IPS DF 6.9 (cell line): ENCODE results near the gene NDUFA8.

Source experiments
- DNase-seq: peaks from one replicate; pipeline ENCODE4 v3.0.0-alpha.2; 2013; ENCODE audit warnings: low read depth, low spot score
- H3K27ac ChIP-seq: one replicate; pipeline ENCODE4 v1.5.1; 2013; ENCODE audit warnings: low read length, control low read depth
- H3K27me3 ChIP-seq: 2 replicates; pipeline ENCODE4 v1.6.1; 2013; ENCODE audit warnings: mild to moderate bottlenecking, low read length; ENCODE audit not compliant: control insufficient read depth, insufficient read depth
- H3K36me3 ChIP-seq: 2 replicates; pipeline ENCODE4 v1.6.1; 2013; ENCODE audit warnings: low read length; ENCODE audit not compliant: control insufficient read depth, insufficient read depth
- H3K4me1 ChIP-seq: 2 replicates; pipeline ENCODE4 v1.6.1; 2013; ENCODE audit warnings: low read length; ENCODE audit not compliant: control insufficient read depth, insufficient read depth
- H3K4me3 ChIP-seq: 2 replicates; pipeline ENCODE4 v1.5.1; 2013; ENCODE audit warnings: mild to moderate bottlenecking, low read length
- H3K9me3 ChIP-seq: 2 replicates; pipeline ENCODE4 v1.6.1; 2013; ENCODE audit warnings: low read length, inconsistent platforms; ENCODE audit not compliant: control insufficient read depth, insufficient read depth
- WGBS: extraction: QIAGEN DNeasy Blood & Tissue Kit; methylation state at CpG from one replicate; pipeline ENCODE4 v1.1.7; 2013; ENCODE audit warnings: mixed read lengths, missing lambda C conversion rate; ENCODE audit not compliant: insufficient read length, insufficient coverage; 5-methylcytosine and 5-hydroxymethylcytosine counted together

The NDUFA8 gene

GRCh38 chr9:122138560-122139268, 20.9 kb downstream of the NDUFA8 start:
- WGBS: no CpG with 5 or more reads among the region's 10 CpGs
- no peaks in the 10 kb centered on the region for H3K9me3 ChIP-seq
- H3K36me3 ChIP-seq: no peaks in the 10 kb centered on the region; the same call in 1 of the 2 replicates
- no peak for DNase-seq
- H3K27ac ChIP-seq: no peak overlapping the region
- H3K27me3 ChIP-seq: no peaks in the 10 kb centered on the region
- no peak overlapping the region for H3K4me3 ChIP-seq
- H3K4me1 ChIP-seq: peaks cover 6% of the 10 kb centered on the region

GRCh38 chr9:122135529-122135859, 24.1 kb downstream of the NDUFA8 start:
- H3K4me1 ChIP-seq: peaks cover 17% of the 10 kb centered on the region
- WGBS: no CpG with 5 or more reads among the region's 7 CpGs

GRCh38 chr9:122134822-122135528, 24.6 kb downstream of the NDUFA8 start:
- no CpG with 5 or more reads among the region's 12 CpGs for WGBS
- DNase-seq: no peak
- H3K4me3 ChIP-seq: no peak overlapping the region

More at GRCh38 chr9:122135529-122135859, 24.1 kb downstream of the NDUFA8 start:
- Histone ChIP-seq H3K36me3 (no peaks in the 10 kb centered on the region), H3K9me3 (no peaks in the 10 kb centered on the region), H3K27me3 (no peaks in the 10 kb centered on the region; the same call in 1 of the 2 replicates), H3K27ac (no peak overlapping the region), H3K4me3 (no peak overlapping the region)
- no peak for DNase-seq

GRCh38 chr9:122133984-122134535, 25.5 kb downstream of the NDUFA8 start:
- H3K4me3 ChIP-seq: no peak overlapping the region
- no peaks in the 10 kb centered on the region for H3K9me3 ChIP-seq
- no peaks in the 10 kb centered on the region for H3K36me3 ChIP-seq
- WGBS: no CpG with 5 or more reads among the region's 17 CpGs
- H3K27me3 ChIP-seq: no peaks in the 10 kb centered on the region; the same call in 1 of the 2 replicates
- peaks cover 17% of the 10 kb centered on the region for H3K4me1 ChIP-seq
- no peak overlapping the region for H3K27ac ChIP-seq
- no peak for DNase-seq

More at GRCh38 chr9:122134822-122135528, 24.6 kb downstream of the NDUFA8 start:
- Histone ChIP-seq H3K9me3 (no peaks in the 10 kb centered on the region), H3K36me3 (no peaks in the 10 kb centered on the region), H3K27me3 (no peaks in the 10 kb centered on the region; the same call in 1 of the 2 replicates), H3K4me1 (peaks cover 17% of the 10 kb centered on the region), H3K27ac (no peak overlapping the region)

GRCh38 chr9:122133263-122133983, 26.2 kb downstream of the NDUFA8 start:
- no peaks in the 10 kb centered on the region for H3K9me3 ChIP-seq
- H3K4me1 ChIP-seq: peaks cover 17% of the 10 kb centered on the region
- no peak overlapping the region for H3K27ac ChIP-seq
- H3K4me3 ChIP-seq: no peak overlapping the region
- no peaks in the 10 kb centered on the region; the same call in 1 of the 2 replicates for H3K27me3 ChIP-seq
- no peak for DNase-seq
- H3K36me3 ChIP-seq: no peaks in the 10 kb centered on the region
- no CpG with 5 or more reads among the region's 12 CpGs for WGBS

GRCh38 chr9:122132539-122132938, 27.0 kb downstream of the NDUFA8 start:
- no peak for DNase-seq
- H3K36me3 ChIP-seq: no peaks in the 10 kb centered on the region
- no peaks in the 10 kb centered on the region; the same call in 1 of the 2 replicates for H3K27me3 ChIP-seq
- peaks cover 17% of the 10 kb centered on the region for H3K4me1 ChIP-seq
- H3K4me3 ChIP-seq: no peak overlapping the region
- H3K9me3 ChIP-seq: no peaks in the 10 kb centered on the region
- WGBS: no CpG with 5 or more reads among the region's 4 CpGs
- H3K27ac ChIP-seq: no peak overlapping the region

- Histone ChIP-seq H3K27ac (no peak overlapping the region), H3K4me1 (peaks cover 17% of the 10 kb centered on the region), H3K9me3 (no peaks in the 10 kb centered on the region), H3K4me3 (no peak overlapping the region), H3K36me3 (no peaks in the 10 kb centered on the region), H3K27me3 (no peaks in the 10 kb centered on the region; the same call in 1 of the 2 replicates)
- DNase-seq: no peak
- WGBS: no CpG with 5 or more reads among the region's 21 CpGs
Observed at GRCh38 chr9:122131401-122132001, 28.1 kb downstream of the NDUFA8 start.

- DNase-seq: no peak
- H3K9me3 ChIP-seq: no peaks in the 10 kb centered on the region
- WGBS: no CpG with 5 or more reads among the region's 4 CpGs
- H3K27me3 ChIP-seq: peaks cover 4% of the 10 kb centered on the region; the same call in 1 of the 2 replicates
- peaks cover 20% of the 10 kb centered on the region for H3K4me1 ChIP-seq
- H3K4me3 ChIP-seq: no peak overlapping the region
- no peak overlapping the region for H3K27ac ChIP-seq
- no peaks in the 10 kb centered on the region for H3K36me3 ChIP-seq
Observed at GRCh38 chr9:122130837-122131236, 28.7 kb downstream of the NDUFA8 start.

GRCh38 chr9:122129969-122130368, 29.6 kb downstream of the NDUFA8 start:
- Histone ChIP-seq H3K27me3 (peaks cover 8% of the 10 kb centered on the region; the same call in 1 of the 2 replicates), H3K4me1 (peaks cover 26% of the 10 kb centered on the region), H3K27ac (no peak overlapping the region), H3K4me3 (no peak overlapping the region), H3K36me3 (no peaks in the 10 kb centered on the region), H3K9me3 (no peaks in the 10 kb centered on the region)
- DNase-seq: no peak
- WGBS: no CpG with 5 or more reads among the region's 2 CpGs

- Histone ChIP-seq H3K36me3 (no peaks in the 10 kb centered on the region), H3K9me3 (no peaks in the 10 kb centered on the region), H3K4me1 (peaks cover 21% of the 10 kb centered on the region), H3K27me3 (peaks cover 8% of the 10 kb centered on the region; the same call in 1 of the 2 replicates), H3K4me3 (no peak overlapping the region), H3K27ac (no peak overlapping the region)
- DNase-seq: no peak
- no CpG with 5 or more reads among the region's 7 CpGs for WGBS
Observed at GRCh38 chr9:122128969-122129343, 30.6 kb downstream of the NDUFA8 start.
